ENCODE results near the gene NTSR2.

Gene NTSR2

DNA sequence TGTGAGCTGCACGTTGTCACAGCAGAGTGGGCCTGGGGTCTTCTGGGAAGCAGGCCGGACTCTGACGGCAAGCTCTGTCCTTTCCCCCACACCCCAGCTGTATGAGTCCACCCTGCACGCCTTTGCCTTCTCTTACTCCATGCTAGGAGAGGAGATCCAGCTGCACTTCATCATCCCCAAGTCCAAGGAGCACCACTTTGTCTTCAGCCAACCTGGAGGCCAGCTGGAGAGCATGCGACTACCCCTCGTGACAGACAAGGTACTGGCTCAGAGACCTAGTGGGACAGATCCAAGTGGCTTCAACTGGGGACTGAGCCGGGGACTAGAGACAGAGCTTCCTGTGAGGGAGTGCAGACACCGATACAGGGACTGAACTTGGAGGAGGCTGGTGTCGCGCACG lies 40.1 kb downstream of the NTSR2 start:
- in situ Hi-C loops (cut with MboI; ENCODE audit: low pct_unique_long_range_greater_than_20kb, low sequenced_read_pairs, unreplicated experiment): no loop called here
- DNase-seq (ENCODE audit: low spot score): no peak
- TF ChIP-seq, protein P1, sequence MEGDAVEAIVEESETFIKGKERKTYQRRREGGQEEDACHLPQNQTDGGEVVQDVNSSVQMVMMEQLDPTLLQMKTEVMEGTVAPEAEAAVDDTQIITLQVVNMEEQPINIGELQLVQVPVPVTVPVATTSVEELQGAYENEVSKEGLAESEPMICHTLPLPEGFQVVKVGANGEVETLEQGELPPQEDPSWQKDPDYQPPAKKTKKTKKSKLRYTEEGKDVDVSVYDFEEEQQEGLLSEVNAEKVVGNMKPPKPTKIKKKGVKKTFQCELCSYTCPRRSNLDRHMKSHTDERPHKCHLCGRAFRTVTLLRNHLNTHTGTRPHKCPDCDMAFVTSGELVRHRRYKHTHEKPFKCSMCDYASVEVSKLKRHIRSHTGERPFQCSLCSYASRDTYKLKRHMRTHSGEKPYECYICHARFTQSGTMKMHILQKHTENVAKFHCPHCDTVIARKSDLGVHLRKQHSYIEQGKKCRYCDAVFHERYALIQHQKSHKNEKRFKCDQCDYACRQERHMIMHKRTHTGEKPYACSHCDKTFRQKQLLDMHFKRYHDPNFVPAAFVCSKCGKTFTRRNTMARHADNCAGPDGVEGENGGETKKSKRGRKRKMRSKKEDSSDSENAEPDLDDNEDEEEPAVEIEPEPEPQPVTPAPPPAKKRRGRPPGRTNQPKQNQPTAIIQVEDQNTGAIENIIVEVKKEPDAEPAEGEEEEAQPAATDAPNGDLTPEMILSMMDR (IDR thresholded peaks at IDR 0.05; ENCODE audit: extremely low read depth, insufficient read depth, missing control alignments): no peak

DNA sequence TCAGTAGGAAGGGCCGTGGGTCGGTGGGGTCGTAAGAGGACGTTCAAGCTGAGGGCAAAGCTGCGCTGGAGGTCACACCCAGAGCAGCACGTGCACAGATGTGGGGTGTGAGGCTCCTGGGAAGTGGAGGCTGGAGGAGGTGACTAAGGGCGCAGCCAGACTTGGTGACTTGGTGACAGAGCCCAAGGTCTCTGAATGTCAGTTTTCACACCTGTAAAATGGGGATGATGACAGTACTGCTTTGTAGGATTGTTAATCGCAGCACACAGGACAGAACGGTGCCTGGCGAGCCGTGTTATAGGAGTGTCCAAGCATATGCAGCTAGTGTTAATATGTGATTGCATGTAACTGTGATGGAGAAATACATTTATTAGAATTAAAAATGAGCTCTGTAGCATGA lies 40.8 kb downstream of the NTSR2 start:
- no peak for DNase-seq (ENCODE audit: low spot score)
- in situ Hi-C loops (cut with MboI; ENCODE audit: low pct_unique_long_range_greater_than_20kb, low sequenced_read_pairs, unreplicated experiment): no loop called here
- TF ChIP-seq, protein P1 (IDR thresholded peaks at IDR 0.05; ENCODE audit: extremely low read depth, insufficient read depth, missing control alignments): no peak

DNA sequence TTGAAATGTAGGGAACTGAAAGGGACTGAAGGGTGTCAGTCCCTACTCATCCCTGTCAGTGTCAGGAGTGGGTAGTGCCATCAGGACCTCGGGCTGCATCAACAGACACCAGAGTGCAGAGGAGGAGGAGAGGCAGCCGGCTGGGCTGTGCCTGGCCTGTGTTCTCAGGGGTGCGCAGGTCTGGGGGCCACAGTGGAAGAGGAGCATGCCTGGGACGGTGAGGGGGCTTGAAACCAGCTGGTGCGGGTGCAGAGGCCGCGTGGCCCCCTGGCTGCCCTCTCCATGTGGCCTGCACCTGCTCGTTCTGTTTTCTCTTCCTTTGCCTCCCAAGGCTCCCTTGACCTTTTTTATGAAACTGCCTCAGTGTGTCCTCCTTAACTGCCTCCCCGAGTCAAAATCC lies 41.3 kb downstream of the NTSR2 start:
- in situ Hi-C loops (cut with MboI; ENCODE audit: low pct_unique_long_range_greater_than_20kb, low sequenced_read_pairs, unreplicated experiment): no loop called here
- DNase-seq (ENCODE audit: low spot score): no peak
- TF ChIP-seq, protein P1 (IDR thresholded peaks at IDR 0.05; ENCODE audit: extremely low read depth, insufficient read depth, missing control alignments): no peak

DNA sequence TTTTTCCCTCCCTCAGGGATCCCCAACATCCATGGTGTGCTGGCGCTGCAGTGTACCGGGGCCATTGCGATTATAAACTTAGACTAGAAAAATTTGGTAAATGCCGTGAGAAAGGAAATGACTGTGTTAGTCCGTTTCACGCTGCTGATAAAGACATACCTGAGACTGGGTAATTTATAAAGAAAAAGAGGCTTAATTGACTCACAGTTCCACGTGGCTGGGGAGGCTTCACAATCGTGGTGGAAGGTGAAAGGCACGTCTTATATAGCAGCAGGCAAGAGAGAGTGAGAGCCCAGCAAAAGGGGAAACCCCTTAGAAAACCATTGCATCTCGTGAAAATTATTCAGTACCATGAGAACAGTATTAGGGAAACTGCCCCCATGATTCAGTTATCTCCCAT lies 44.3 kb downstream of the NTSR2 start:
- no peak for DNase-seq (ENCODE audit: low spot score)

DNA sequence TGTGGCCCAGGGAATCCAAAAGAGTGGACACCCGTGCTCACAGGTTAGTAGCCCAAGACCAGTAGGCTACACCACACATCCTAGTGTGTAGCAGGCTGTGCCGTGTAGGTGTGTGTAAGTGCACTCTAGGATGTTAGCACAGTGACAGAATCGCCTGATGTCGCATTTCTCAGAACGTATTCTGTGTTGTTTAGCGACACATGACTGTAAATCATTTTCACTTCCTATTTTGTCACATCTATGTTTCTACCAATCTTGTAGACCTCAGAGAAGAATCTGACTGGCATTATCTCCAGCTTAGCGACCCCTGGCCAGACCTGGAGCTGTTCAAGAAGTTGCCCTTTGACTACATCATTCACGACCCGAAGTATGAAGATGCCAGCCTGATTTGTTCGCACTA lies 45.1 kb downstream of the NTSR2 start:
- no peak for DNase-seq (ENCODE audit: low spot score)
- in situ Hi-C loops (cut with MboI; ENCODE audit: low pct_unique_long_range_greater_than_20kb, low sequenced_read_pairs, unreplicated experiment): no loop called here
- TF ChIP-seq, protein P1 (IDR thresholded peaks at IDR 0.05; ENCODE audit: extremely low read depth, insufficient read depth, missing control alignments): no peak

More for the DNA sequence above, 44.3 kb downstream of the NTSR2 start:
- TF ChIP-seq, protein P1 (IDR thresholded peaks at IDR 0.05; ENCODE audit: extremely low read depth, insufficient read depth, missing control alignments): no peak
- in situ Hi-C loops (cut with MboI; ENCODE audit: low pct_unique_long_range_greater_than_20kb, low sequenced_read_pairs, unreplicated experiment): no loop called here

DNA sequence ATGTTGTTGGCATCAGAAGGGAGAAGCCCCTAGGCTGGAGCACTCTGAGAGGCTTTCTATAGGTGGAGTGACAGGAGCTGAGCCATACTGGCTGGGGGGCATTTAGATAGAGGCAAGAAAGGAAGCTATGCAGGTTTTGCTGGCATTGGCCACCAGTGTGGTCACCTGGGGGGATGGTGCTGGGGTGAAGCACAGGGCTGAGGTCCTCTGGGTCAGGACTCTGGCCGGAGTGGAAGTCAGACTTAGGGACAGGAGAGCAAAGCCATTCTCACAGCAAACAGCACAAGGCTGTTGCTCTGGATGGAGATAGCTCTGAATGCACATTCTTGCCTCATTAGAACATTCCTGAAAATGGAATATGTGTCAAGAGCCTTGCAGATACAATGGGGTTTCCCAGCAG lies 47.4 kb downstream of the NTSR2 start:
- in situ Hi-C loops (cut with MboI; ENCODE audit: low pct_unique_long_range_greater_than_20kb, low sequenced_read_pairs, unreplicated experiment): no loop called here
- DNase-seq (ENCODE audit: low spot score): no peak
- TF ChIP-seq, protein P1 (IDR thresholded peaks at IDR 0.05; ENCODE audit: extremely low read depth, insufficient read depth, missing control alignments): no peak

DNA sequence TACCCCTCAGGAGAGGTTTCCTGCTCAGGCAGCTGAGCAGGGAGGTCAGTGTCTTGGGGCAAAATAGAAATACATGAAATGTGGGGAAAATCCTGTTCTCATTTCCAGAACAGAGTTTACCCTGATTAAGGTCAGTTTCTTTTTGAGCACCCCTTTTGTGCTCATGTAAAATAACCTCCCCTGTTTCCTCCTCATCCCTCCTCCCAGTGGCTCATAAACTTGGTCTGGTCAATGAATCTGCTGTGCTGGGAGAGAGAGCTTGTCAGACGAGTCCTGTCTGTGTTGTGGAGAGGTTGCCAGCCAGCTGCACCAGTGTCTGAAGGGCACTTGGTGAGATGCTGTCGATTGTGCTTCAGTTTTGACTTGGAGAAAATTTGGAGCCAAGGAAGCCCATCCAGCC lies 48.6 kb downstream of the NTSR2 start:
- in situ Hi-C loops (cut with MboI; ENCODE audit: low pct_unique_long_range_greater_than_20kb, low sequenced_read_pairs, unreplicated experiment): no loop called here
- TF ChIP-seq, protein P1 (IDR thresholded peaks at IDR 0.05; ENCODE audit: extremely low read depth, insufficient read depth, missing control alignments): no peak
- no peak for DNase-seq (ENCODE audit: low spot score)
